RWPE2 (cell line): ENCODE results near the gene TXLNG.
"Not testable (repeated sequence)": the region's sequence is repeated elsewhere in the genome, so short reads cannot be mapped to it uniquely, and the experiment has no call there.

ENCODE experiments used
- ATAC-seq: fragments of 200-7000 bp; cut with Tn5 transposase; 3 replicates; pipeline ENCODE4 v1.9.1; 2021; ENCODE audit warnings: low read depth
- DNase-seq: peaks from one replicate; pipeline ENCODE4 v3.0.0-alpha.2; 2020; ENCODE audit warnings: low spot score
- H3K27ac ChIP-seq: fragments of 450-650 bp; 2 replicates; pipeline ENCODE4 v1.5.1; 2017; ENCODE audit warnings: mild to moderate bottlenecking; ENCODE audit not compliant: poor library complexity, severe bottlenecking
- H3K27me3 ChIP-seq: fragments of 250-450 bp; sonication (Bioruptor Pico); 2 replicates; pipeline ENCODE4 v1.5.1; 2021; ENCODE audit warnings: mild to moderate bottlenecking, moderate library complexity; ENCODE audit not compliant: insufficient read depth, poor library complexity, severe bottlenecking
- H3K36me3 ChIP-seq: fragments of 250-450 bp; sonication (Bioruptor Pico); 2 replicates; pipeline ENCODE4 v1.5.1; 2020; ENCODE audit warnings: low read depth, mild to moderate bottlenecking, moderate library complexity
- H3K4me1 ChIP-seq: fragments of 250-450 bp; sonication (Bioruptor Pico); 2 replicates; pipeline ENCODE4 v1.5.1; 2021; ENCODE audit warnings: mild to moderate bottlenecking, moderate library complexity; ENCODE audit not compliant: insufficient read depth, poor library complexity, severe bottlenecking
- H3K4me3 ChIP-seq: fragments of 250-450 bp; sonication (Bioruptor Pico); 2 replicates; pipeline ENCODE4 v1.5.1; 2021; ENCODE audit warnings: mild to moderate bottlenecking, moderate library complexity; ENCODE audit not compliant: severe bottlenecking
- H3K9me3 ChIP-seq: fragments of 250-450 bp; sonication (Bioruptor Pico); 2 replicates; pipeline ENCODE4 v1.5.1; 2021; ENCODE audit warnings: mild to moderate bottlenecking, moderate library complexity; ENCODE audit not compliant: severe bottlenecking
- TF ChIP-seq, protein P1 (sequence below): fragments of 450-650 bp; IDR thresholded peaks from one replicate; pipeline ENCODE4 v1.5.1; 2017; ENCODE audit warnings: mild to moderate bottlenecking, moderate library complexity; ENCODE audit not compliant: poor library complexity, severe bottlenecking

The TXLNG gene

GRCh38 chrX:16756724-16757123, 29.5 kb upstream of the TXLNG start:
- DNase-seq (no peak), ATAC-seq (no peak)
- TF ChIP-seq, protein P1, sequence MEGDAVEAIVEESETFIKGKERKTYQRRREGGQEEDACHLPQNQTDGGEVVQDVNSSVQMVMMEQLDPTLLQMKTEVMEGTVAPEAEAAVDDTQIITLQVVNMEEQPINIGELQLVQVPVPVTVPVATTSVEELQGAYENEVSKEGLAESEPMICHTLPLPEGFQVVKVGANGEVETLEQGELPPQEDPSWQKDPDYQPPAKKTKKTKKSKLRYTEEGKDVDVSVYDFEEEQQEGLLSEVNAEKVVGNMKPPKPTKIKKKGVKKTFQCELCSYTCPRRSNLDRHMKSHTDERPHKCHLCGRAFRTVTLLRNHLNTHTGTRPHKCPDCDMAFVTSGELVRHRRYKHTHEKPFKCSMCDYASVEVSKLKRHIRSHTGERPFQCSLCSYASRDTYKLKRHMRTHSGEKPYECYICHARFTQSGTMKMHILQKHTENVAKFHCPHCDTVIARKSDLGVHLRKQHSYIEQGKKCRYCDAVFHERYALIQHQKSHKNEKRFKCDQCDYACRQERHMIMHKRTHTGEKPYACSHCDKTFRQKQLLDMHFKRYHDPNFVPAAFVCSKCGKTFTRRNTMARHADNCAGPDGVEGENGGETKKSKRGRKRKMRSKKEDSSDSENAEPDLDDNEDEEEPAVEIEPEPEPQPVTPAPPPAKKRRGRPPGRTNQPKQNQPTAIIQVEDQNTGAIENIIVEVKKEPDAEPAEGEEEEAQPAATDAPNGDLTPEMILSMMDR: no peak

GRCh38 chrX:16761500-16761899, 24.8 kb upstream of the TXLNG start:
- not testable (repeated sequence) for H3K27me3 ChIP-seq, ATAC-seq, H3K9me3 ChIP-seq, H3K4me3 ChIP-seq, H3K4me1 ChIP-seq, H3K36me3 ChIP-seq, DNase-seq, H3K27ac ChIP-seq

More at GRCh38 chrX:16756724-16757123, 29.5 kb upstream of the TXLNG start:
- Histone ChIP-seq H3K4me1 (no peaks in the 10 kb centered on the region), H3K9me3 (no peaks in the 10 kb centered on the region), H3K36me3 (peaks cover 5% of the 10 kb centered on the region; the same call in 1 of the 2 replicates), H3K27me3 (no peaks in the 10 kb centered on the region), H3K4me3 (no peak overlapping the region), H3K27ac (no peak overlapping the region)

DNA sequence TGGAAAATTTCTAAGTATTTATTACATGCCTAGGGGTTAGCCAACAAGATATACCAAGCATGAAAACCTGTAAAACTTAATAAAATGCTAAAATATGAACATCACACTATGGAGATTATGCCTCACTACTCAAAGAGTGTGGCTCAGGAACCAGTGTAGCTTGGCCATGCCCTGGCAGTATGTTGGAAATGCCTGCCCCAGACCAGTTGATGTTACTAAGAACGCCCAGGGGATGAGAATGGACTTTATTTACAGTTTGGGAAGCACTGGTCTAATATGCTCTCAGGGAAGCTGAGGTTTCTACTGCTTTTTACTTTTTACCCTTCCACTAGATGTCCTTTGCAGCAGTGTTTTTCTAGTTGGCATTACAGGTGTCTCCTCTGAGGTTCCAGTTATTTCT, 23.7 kb upstream of the TXLNG start:
- Histone ChIP-seq H3K27me3 (no peaks in the 10 kb centered on the region), H3K4me1 (no peaks in the 10 kb centered on the region), H3K4me3 (no peak overlapping the region), H3K9me3 (no peaks in the 10 kb centered on the region), H3K36me3 (no peaks in the 10 kb centered on the region; the same call in 1 of the 2 replicates), H3K27ac (no peak overlapping the region)
- ATAC-seq (no peak), DNase-seq (no peak)
- TF ChIP-seq, protein P1: no peak

GRCh38 chrX:16765594-16765993, 20.7 kb upstream of the TXLNG start:
- Histone ChIP-seq H3K27me3 (no peaks in the 10 kb centered on the region), H3K9me3 (no peaks in the 10 kb centered on the region), H3K27ac (no peak overlapping the region), H3K4me1 (no peaks in the 10 kb centered on the region), H3K36me3 (no peaks in the 10 kb centered on the region), H3K4me3 (no peak overlapping the region)
- DNase-seq (no peak), ATAC-seq (no peak)
- TF ChIP-seq, protein P1: no peak

- no peaks in the 10 kb centered on the region for H3K36me3 ChIP-seq
- H3K9me3 ChIP-seq: no peaks in the 10 kb centered on the region
- H3K27me3 ChIP-seq: no peaks in the 10 kb centered on the region
- no peak for ATAC-seq
- H3K4me1 ChIP-seq: peaks cover 5% of the 10 kb centered on the region
- DNase-seq: no peak
- TF ChIP-seq, protein P1: no peak
- H3K4me3 ChIP-seq: no peak overlapping the region
- no peak overlapping the region for H3K27ac ChIP-seq
Observed at GRCh38 chrX:16770970-16771482, 15.2 kb upstream of the TXLNG start.
